SK-N-SH (cell line): Measurements from ENCODE around the gene LRRC30.

ENCODE experiments used
- CTCF ChIP-seq: fragments of 200-600 bp; sonication (generic); IDR thresholded peaks from 2 replicates; pipeline ENCODE4 v1.6.1; 2017; ENCODE audit warnings: antibody characterized with exemption, mild to moderate bottlenecking, moderate library complexity
- MAX ChIP-seq: IDR thresholded peaks from 2 replicates; pipeline ENCODE4 v1.4.0; 2012; ENCODE audit warnings: low read depth
- NFIC ChIP-seq: IDR thresholded peaks from 2 replicates; pipeline ENCODE4 v1.4.0; 2012; ENCODE audit warnings: borderline replicate concordance
- RAD21 ChIP-seq: IDR thresholded peaks from 2 replicates; pipeline ENCODE4 v1.6.1; 2012; ENCODE audit warnings: mild to moderate bottlenecking, low read length
- REST ChIP-seq: IDR thresholded peaks from 2 replicates; pipeline ENCODE4 v1.6.1; 2012; ENCODE audit warnings: mild to moderate bottlenecking, low read depth, low read length, moderate library complexity

- no peak for TF ChIP-seq NFIC
- TF ChIP-seq MAX, result no peak
- TF ChIP-seq CTCF, result no peak
- TF ChIP-seq REST, result no peak
- TF ChIP-seq RAD21, result no peak
Measured at GRCh38 chr18:7233134-7233810, 2.4 kb downstream of the LRRC30 start.
